NT2/D1 (cell line): ENCODE data around the gene CD3G.

Experiments used
- DNase-seq: peaks from one replicate; pipeline ENCODE4 v3.0.0-alpha.2; 2011; ENCODE audit warnings: low read depth, low spot score
- H3K27me3 ChIP-seq: 2 replicates; pipeline ENCODE4 v1.6.0; 2011; ENCODE audit warnings: mild to moderate bottlenecking; ENCODE audit not compliant: insufficient read length, insufficient read depth
- H3K36me3 ChIP-seq: 2 replicates; pipeline ENCODE4 v1.6.1; 2011; ENCODE audit warnings: mild to moderate bottlenecking, low read length, mixed read lengths; ENCODE audit not compliant: insufficient read depth, insufficient read length
- H3K4me1 ChIP-seq: 2 replicates; pipeline ENCODE4 v1.5.1; 2011; ENCODE audit not compliant: insufficient read depth, insufficient read length
- H3K4me3 ChIP-seq: 2 replicates; pipeline ENCODE4 v1.5.1; 2011; ENCODE audit warnings: low read depth; ENCODE audit not compliant: insufficient read length
- H3K9ac ChIP-seq: 2 replicates; pipeline ENCODE4 v1.6.0; 2011; ENCODE audit warnings: low read depth; ENCODE audit not compliant: insufficient read length
- H3K9me3 ChIP-seq: 2 replicates; pipeline ENCODE4 v1.5.1; 2011; ENCODE audit warnings: mild to moderate bottlenecking, low read length; ENCODE audit not compliant: insufficient read depth
- SUZ12 ChIP-seq: IDR thresholded peaks from 2 replicates; pipeline ENCODE4 v1.6.1; 2011; ENCODE audit not compliant: insufficient read length, insufficient read depth; ENCODE audit errors: extremely low read depth
- YY1 ChIP-seq: IDR thresholded peaks from 2 replicates; pipeline ENCODE4 v1.6.1; 2011; ENCODE audit not compliant: insufficient read length, insufficient read depth
- ZNF274 ChIP-seq: IDR thresholded peaks from 2 replicates; pipeline ENCODE4 v1.6.1; 2011; ENCODE audit warnings: mild to moderate bottlenecking, low read depth, low read length

Gene CD3G

DNA sequence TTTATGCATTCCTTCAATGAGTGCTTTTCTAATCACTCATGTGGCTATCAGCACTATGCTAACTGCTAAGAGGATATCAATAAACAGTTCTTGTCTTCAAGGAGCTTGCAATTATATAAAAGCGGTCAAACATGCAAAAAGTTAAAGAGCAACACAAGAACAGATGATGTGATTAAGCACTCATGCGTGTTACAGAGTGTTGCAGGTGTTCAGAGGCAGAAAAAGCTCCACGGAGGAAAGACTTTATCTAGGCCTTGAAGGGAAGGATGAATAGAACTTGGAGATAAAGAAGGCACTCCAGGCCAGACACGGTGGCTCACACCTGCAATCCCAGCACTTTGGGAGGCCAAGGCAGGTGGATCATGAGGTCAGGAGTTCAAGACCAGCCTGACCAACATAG lies 26.0 kb upstream of the CD3G start:
- Histone ChIP-seq H3K9ac (no peak overlapping the region), H3K9me3 (no peaks in the 10 kb centered on the region), H3K4me1 (peaks cover 9% of the 10 kb centered on the region), H3K4me3 (no peak overlapping the region), H3K36me3 (no peaks in the 10 kb centered on the region), H3K27me3 (peaks cover 5% of the 10 kb centered on the region)
- no peak for DNase-seq
- TF ChIP-seq SUZ12: no peak
- no peak for TF ChIP-seq ZNF274
- no peak for TF ChIP-seq YY1

- Histone ChIP-seq H3K9me3 (no peaks in the 10 kb centered on the region), H3K27me3 (peaks cover 5% of the 10 kb centered on the region), H3K9ac (no peak overlapping the region), H3K36me3 (no peaks in the 10 kb centered on the region), H3K4me1 (peaks cover 9% of the 10 kb centered on the region), H3K4me3 (no peak overlapping the region)
- TF ChIP-seq SUZ12: no peak
- no peak for TF ChIP-seq YY1
- TF ChIP-seq ZNF274: no peak
- no peak for DNase-seq
Observed at GRCh38 chr11:118318581-118319336, 25.4 kb upstream of the CD3G start.

GRCh38 chr11:118319337-118319707 lies 24.8 kb upstream of the CD3G start:
- peaks cover 5% of the 10 kb centered on the region for H3K27me3 ChIP-seq
- TF ChIP-seq SUZ12: no peak
- TF ChIP-seq ZNF274: no peak
- no peak for TF ChIP-seq YY1
- H3K9me3 ChIP-seq: no peaks in the 10 kb centered on the region
- H3K36me3 ChIP-seq: no peaks in the 10 kb centered on the region
- no peak overlapping the region for H3K9ac ChIP-seq
- peaks cover 7% of the 10 kb centered on the region for H3K4me1 ChIP-seq
- DNase-seq: no peak
- H3K4me3 ChIP-seq: no peak overlapping the region

DNA sequence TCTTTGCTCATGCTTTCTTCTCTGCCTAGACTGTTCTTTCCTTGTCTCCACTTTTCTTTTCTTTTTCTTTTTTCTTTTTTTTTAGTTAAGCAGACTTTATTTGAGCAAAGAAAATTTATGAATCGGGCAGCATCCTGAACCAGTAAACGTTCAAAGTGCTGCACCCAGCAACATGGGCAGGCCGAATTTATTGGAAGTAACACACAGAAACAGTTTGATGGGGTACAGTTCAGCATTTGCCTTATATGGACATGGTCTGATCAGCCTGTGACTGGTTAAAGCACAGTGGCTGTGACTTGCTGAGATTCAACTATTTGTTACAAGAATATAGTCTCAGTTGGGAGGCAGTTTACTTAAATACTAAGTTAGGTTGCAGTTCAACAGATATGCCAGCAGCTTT lies 23.6 kb upstream of the CD3G start:
- H3K27me3 ChIP-seq: peaks cover 5% of the 10 kb centered on the region
- no peak for DNase-seq
- no peaks in the 10 kb centered on the region for H3K36me3 ChIP-seq
- H3K4me3 ChIP-seq: no peak overlapping the region
- H3K9ac ChIP-seq: no peak overlapping the region
- no peak for TF ChIP-seq SUZ12
- no peak for TF ChIP-seq ZNF274
- no peak for TF ChIP-seq YY1
- peaks cover 2% of the 10 kb centered on the region for H3K4me1 ChIP-seq
- no peaks in the 10 kb centered on the region for H3K9me3 ChIP-seq

GRCh38 chr11:118321386-118322082 lies 22.6 kb upstream of the CD3G start:
- peaks cover 2% of the 10 kb centered on the region for H3K4me1 ChIP-seq
- H3K9me3 ChIP-seq: no peaks in the 10 kb centered on the region
- no peaks in the 10 kb centered on the region for H3K36me3 ChIP-seq
- peaks cover 5% of the 10 kb centered on the region for H3K27me3 ChIP-seq
- no peak overlapping the region for H3K9ac ChIP-seq
- H3K4me3 ChIP-seq: no peak overlapping the region
- TF ChIP-seq SUZ12 (no peak), ZNF274 (no peak), YY1 (no peak)
- no peak for DNase-seq

DNA sequence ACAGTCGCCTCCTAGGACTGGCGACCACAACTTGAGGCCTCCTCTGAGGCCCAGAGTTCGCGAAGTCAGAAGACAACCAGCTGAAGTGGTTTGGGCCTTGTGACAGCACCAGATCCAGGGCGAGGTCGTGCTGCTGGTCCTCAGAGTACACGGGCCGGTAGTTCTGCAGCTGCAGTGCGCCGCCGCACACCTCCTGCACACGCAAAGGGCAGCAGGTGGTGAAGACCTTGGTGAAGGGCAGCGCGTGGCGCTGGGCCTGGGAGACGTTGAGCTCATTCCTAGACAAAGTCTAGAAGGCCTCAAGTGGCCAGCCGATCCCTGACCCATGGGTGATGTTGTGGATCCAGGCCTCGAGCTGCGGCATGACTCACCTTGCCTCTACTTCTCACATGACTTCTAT lies 21.4 kb upstream of the CD3G start:
- DNase-seq: no peak
- H3K4me1 ChIP-seq: no peaks in the 10 kb centered on the region
- H3K27me3 ChIP-seq: peaks cover 5% of the 10 kb centered on the region
- H3K9me3 ChIP-seq: no peaks in the 10 kb centered on the region
- no peak overlapping the region for H3K9ac ChIP-seq
- no peak for TF ChIP-seq ZNF274
- TF ChIP-seq YY1: no peak
- no peak for TF ChIP-seq SUZ12
- no peaks in the 10 kb centered on the region for H3K36me3 ChIP-seq
- H3K4me3 ChIP-seq: no peak overlapping the region

DNA sequence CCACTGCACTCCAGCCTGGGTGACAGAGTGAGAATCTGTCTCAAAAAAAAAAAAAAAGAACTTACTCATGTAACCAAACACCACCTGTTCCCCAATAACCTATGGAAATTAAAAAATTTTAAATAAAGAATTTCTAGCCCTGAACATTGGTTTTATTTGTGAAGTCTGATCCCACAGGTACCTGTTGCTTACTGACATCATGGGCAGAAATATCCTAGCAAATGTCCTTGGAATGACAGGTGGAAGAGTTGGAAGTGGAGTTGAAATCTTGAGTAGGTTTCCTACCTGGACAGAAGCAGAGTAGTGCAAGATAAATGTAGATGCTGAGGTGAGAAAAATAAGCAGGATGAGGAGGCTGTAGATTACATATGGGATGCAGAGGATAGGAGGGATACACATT lies 18.9 kb upstream of the CD3G start:
- Histone ChIP-seq H3K9ac (no peak overlapping the region), H3K27me3 (no peaks in the 10 kb centered on the region), H3K4me1 (no peaks in the 10 kb centered on the region), H3K4me3 (no peak overlapping the region), H3K9me3 (no peaks in the 10 kb centered on the region), H3K36me3 (no peaks in the 10 kb centered on the region)
- DNase-seq: no peak
- TF ChIP-seq SUZ12: no peak
- TF ChIP-seq ZNF274: no peak
- no peak for TF ChIP-seq YY1
